GM12878 (cell line): Measurements from ENCODE around the gene FDXR. TPM values are rescaled to one million over a fixed set of nuclear protein-coding genes. Genes with fewer than 3 reads are reported as not detected.

Experiments used
- ATAC-seq: fragments of 200-7000 bp; cut with Tn5 transposase; 3 replicates; pipeline ENCODE4 v1.9.1; 2020; ENCODE audit warnings: mild to moderate bottlenecking, moderate library complexity
- BruUV-seq: library from RNA; stranded (reverse); fragments of 400-500 nt; replicated peaks from 2 replicates; lab custom pipeline; 2021; lab: Mats Ljungman, UMichigan
- CTCF ChIA-PET: fragments of 300-600 bp; sonication (Branson Sonifier 250); formaldehyde crosslinking; extraction: SDS; loops from one replicate; lab custom pipeline; 2021; ENCODE audit warnings: inconsistent platforms; lab: Yijun Ruan, JAX
- POLR2A ChIA-PET: fragments of 350-600 bp; formaldehyde crosslinking; extraction: SDS; loops from one replicate; lab custom pipeline; 2021; ENCODE audit warnings: inconsistent platforms; lab: Charles Lee
- RAD21 ChIA-PET: fragments of 300-600 bp; sonication (Branson Sonifier 250); formaldehyde crosslinking; loops from one replicate; lab custom pipeline; 2023; ENCODE audit warnings: antibody characterized with exemption; ENCODE audit not compliant: unreplicated experiment; lab: Charles Lee
- SMC1A ChIA-PET: fragments of 300-600 bp; sonication (Branson Sonifier 250); formaldehyde crosslinking; loops from one replicate; lab custom pipeline; 2023; ENCODE audit not compliant: unreplicated experiment, uncharacterized antibody; lab: Charles Lee
- DNase-seq: peaks from one replicate; pipeline ENCODE4 v3.0.0-alpha.2; 2011; ENCODE audit warnings: low read depth, low spot score
- FAIRE-seq: peaks from 3 replicates; lab custom pipeline; 2011; peaks lifted over from hg19 to GRCh38; lab: Jason Lieb, UNC
- H2AFZ ChIP-seq: 2 replicates; pipeline ENCODE4 v1.6.0; 2011; ENCODE audit warnings: low read depth, low read length, control low read depth; ENCODE audit not compliant: control insufficient read depth
- H3K27ac ChIP-seq: 2 replicates; pipeline ENCODE4 v1.5.1; 2011; ENCODE audit warnings: control low read depth; ENCODE audit not compliant: control insufficient read depth, insufficient read depth
- H3K27me3 ChIP-seq, 2 experiments: replicated peaks in 1 of 2; 2 replicates each; pipeline versions ENCODE4 v1.6.0 to v1.6.1; 2011; ENCODE audit warnings: low read length in 1 of 2; ENCODE audit not compliant: control insufficient read depth in 2 of 2, insufficient read depth in 2 of 2
- H3K36me3 ChIP-seq, 2 experiments: 2 replicates each; pipeline ENCODE4 v1.5.1; 2011; ENCODE audit warnings: low read length in 1 of 2; ENCODE audit not compliant: control insufficient read depth in 2 of 2, insufficient read depth in 2 of 2
- H3K4me1 ChIP-seq: 2 replicates; pipeline ENCODE4 v1.6.1; 2011; ENCODE audit warnings: mild to moderate bottlenecking, low read length, moderate library complexity, mixed read lengths; ENCODE audit not compliant: control insufficient read depth, insufficient read depth
- H3K4me2 ChIP-seq: 2 replicates; pipeline ENCODE4 v1.6.0; 2011; ENCODE audit warnings: control low read depth; ENCODE audit not compliant: control insufficient read depth, insufficient read depth
- H3K4me3 ChIP-seq: fragments of 200-600 bp; sonication (generic); 2 replicates; pipeline ENCODE4 v1.5.1; 2016
- H3K79me2 ChIP-seq: 2 replicates; pipeline ENCODE4 v1.6.0; 2011; ENCODE audit warnings: low read length; ENCODE audit not compliant: control insufficient read depth, insufficient read depth
- H3K9ac ChIP-seq: 2 replicates; pipeline ENCODE4 v1.8.0; 2011; ENCODE audit warnings: low read length, control low read depth, mixed read lengths; ENCODE audit not compliant: control insufficient read depth, insufficient read depth
- H3K9me3 ChIP-seq: replicated peaks from 3 replicates; pipeline ENCODE4 v1.5.1; 2011; ENCODE audit warnings: mild to moderate bottlenecking, low read length; ENCODE audit not compliant: control insufficient read depth, insufficient read depth
- H4K20me1 ChIP-seq: 2 replicates; pipeline ENCODE4 v1.6.0; 2011; ENCODE audit not compliant: control insufficient read depth, insufficient read depth
- CBX5 ChIP-seq: sonication (generic); IDR thresholded peaks from 2 replicates; pipeline ENCODE4 v1.6.1; 2016; ENCODE audit warnings: low read depth, moderate library complexity, mild to moderate bottlenecking, inconsistent platforms
- CEBPB ChIP-seq, 2 experiments: fragments of 150-350 bp in 1 of 2; IDR thresholded peaks; 2 replicates each; pipeline ENCODE4 v1.6.1; 2012 to 2014; ENCODE audit warnings: low read depth in 2 of 2, low read length in 2 of 2, borderline replicate concordance in 1 of 2, inconsistent platforms in 1 of 2
- CREB1 ChIP-seq: IDR thresholded peaks from 2 replicates; pipeline ENCODE4 v1.6.1; 2012; ENCODE audit warnings: low read depth, mild to moderate bottlenecking, inconsistent platforms
- E2F4 ChIP-seq: IDR thresholded peaks from 2 replicates; pipeline ENCODE4 v1.6.1; 2012; ENCODE audit warnings: low read depth, low read length, improper control_type of control experiment
- GABPA ChIP-seq: IDR thresholded peaks from 2 replicates; pipeline ENCODE4 v1.6.1; 2014; ENCODE audit warnings: antibody characterized with exemption, low read depth, mild to moderate bottlenecking, inconsistent platforms
- LARP7 ChIP-seq: fragments of 450-650 bp; IDR thresholded peaks from 2 replicates; pipeline ENCODE4 v1.6.1; 2017; ENCODE audit warnings: mild to moderate bottlenecking
- MAX ChIP-seq: IDR thresholded peaks from 2 replicates; pipeline ENCODE4 v1.6.1; 2012; ENCODE audit warnings: low read depth, low read length, improper control_type of control experiment
- NFXL1 ChIP-seq: fragments of 450-650 bp; IDR thresholded peaks from 2 replicates; pipeline ENCODE4 v1.6.1; 2017; ENCODE audit warnings: antibody characterized with exemption, mild to moderate bottlenecking, borderline replicate concordance
- NFYB ChIP-seq: IDR thresholded peaks from 2 replicates; pipeline ENCODE4 v1.6.1; 2011; ENCODE audit warnings: low read depth, mild to moderate bottlenecking, low read length, improper control_type of control experiment, moderate library complexity; ENCODE audit not compliant: insufficient read depth
- PAX8 ChIP-seq: fragments of 450-650 bp; IDR thresholded peaks from 2 replicates; pipeline ENCODE4 v1.6.1; 2017; ENCODE audit warnings: mild to moderate bottlenecking, moderate library complexity
- RAD21 ChIP-seq: IDR thresholded peaks from 2 replicates; pipeline ENCODE4 v1.6.1; 2011; ENCODE audit warnings: mild to moderate bottlenecking, low read depth, low read length, moderate library complexity; ENCODE audit not compliant: insufficient read depth
- RBBP5 ChIP-seq: fragments of 200-600 bp; sonication (generic); conservative IDR thresholded peaks from 2 replicates; pipeline ENCODE4 v1.6.1; 2016
- RCOR1 ChIP-seq: conservative IDR thresholded peaks from 2 replicates; pipeline ENCODE4 v1.6.1; 2012; ENCODE audit warnings: low read depth, low read length, improper control_type of control experiment
- SMAD1 ChIP-seq: fragments of 450-650 bp; IDR thresholded peaks from 2 replicates; pipeline ENCODE4 v1.6.1; 2018; ENCODE audit warnings: mild to moderate bottlenecking, low read depth; ENCODE audit not compliant: partially characterized antibody
- SRF ChIP-seq, 2 experiments: IDR thresholded peaks; 2 replicates each; pipeline ENCODE4 v1.6.1; 2011; ENCODE audit warnings: low read depth in 2 of 2, low read length in 2 of 2, mild to moderate bottlenecking in 1 of 2, moderate library complexity in 1 of 2
- ZNF384 ChIP-seq: IDR thresholded peaks from 2 replicates; pipeline ENCODE4 v1.6.1; 2012; ENCODE audit warnings: low read depth, mild to moderate bottlenecking, low read length, improper control_type of control experiment, borderline replicate concordance
- WGBS: methylation state at CpG from one replicate; pipeline ENCODE4 v1.1.6; 2016; ENCODE audit warnings: low lambda C conversion rate; ENCODE audit not compliant: insufficient replicate concordance, insufficient coverage; ENCODE audit errors: missing lambda C conversion rate; 5-methylcytosine and 5-hydroxymethylcytosine counted together
- in situ Hi-C: fragments of 300-500 bp; cut with MboI; formaldehyde crosslinking; loops from 9 replicates; pipeline ENCODE4 v1.14.3; 2018; ENCODE audit warnings: mixed read lengths
- intact Hi-C: fragments of 100-400 bp; cut with micrococcal nuclease; formaldehyde crosslinking; loops from one replicate; pipeline ENCODE4 v1.14.2; 2022; ENCODE audit not compliant: unreplicated experiment
- polyA plus RNA-seq, 11 experiments: library from polyadenylated mRNA; depleted of rRNA in 4 of 11; unstranded in 6 of 11; stranded (reverse) in 5 of 11; fragments of >200 nt; fragmentation: Nextera tagmentation in 4 of 11; fragmentation: Illumina TruSeq in 1 of 11; extraction: Ambion mirVana in 4 of 11; extraction: Trizol in 1 of 11; gene quantifications; 1 replicate in 1 of 11; 2 replicates in 10 of 11; pipeline versions ENCODE4 v1.2.1 to v1.2.3, GENCODE V29; 2011 to 2016; ENCODE audit warnings: inconsistent platforms in 2 of 11, missing spikeins in 2 of 11, low read depth in 1 of 11
- total RNA-seq, 4 experiments: library from RNA; depleted of rRNA in 3 of 4; stranded (reverse); fragments of >200 nt in 3 of 4; fragmentation: Illumina TruSeq in 1 of 4; extraction: Trizol in 1 of 4; gene quantifications; 2 replicates each; pipeline versions ENCODE4 v1.2.1 to v1.2.3, GENCODE V29; 2013 to 2021
- TF ChIP-seq, protein P1 (sequence below): IDR thresholded peaks from 2 replicates; pipeline ENCODE4 v1.6.1; 2011; ENCODE audit warnings: borderline replicate concordance, low read depth, mild to moderate bottlenecking, moderate library complexity, low read length; ENCODE audit not compliant: insufficient read depth, poor library complexity, severe bottlenecking
- TF ChIP-seq, protein P2 (sequence below): fragments of 450-650 bp; IDR thresholded peaks from 2 replicates; pipeline ENCODE4 v1.6.1; 2017; ENCODE audit warnings: mild to moderate bottlenecking

The FDXR gene
- total and polyA plus RNA-seq, 10 of the 15 experiments (the other 5 are each of a cell fraction or from before 2014, with no cell fraction given): 0.85 to 162 (median 48.2) TPM

- Histone ChIP-seq H4K20me1 (no peaks in the 10 kb centered on the region), H3K9ac (no peak overlapping the region), H3K4me3 (no peak overlapping the region), H3K27ac (no peak overlapping the region), H3K27me3 (no peaks in the 10 kb centered on the region), H3K79me2 (no peaks in the 10 kb centered on the region), H3K9me3 (no peaks in the 10 kb centered on the region), H3K36me3 (peaks cover 0 to 3% of the 10 kb centered on the region in 2 experiments; a peak in 1 of 4 replicates), H3K4me1 (peaks cover 12% of the 10 kb centered on the region; the same call in 1 of the 2 replicates), H3K4me2 (no peak overlapping the region), H2AFZ (no peak overlapping the region)
- RAD21 ChIA-PET: no interaction called here
- POLR2A ChIA-PET: no interaction called here
- in situ Hi-C loops: no loop called here
- CTCF ChIA-PET: interaction anchor here (1.6 to 2.3 kb wide), 3 partner anchors 33 to 128 kb away, joined by 3 to 7 read pairs (median 6); no protein-coding TSS in a partner anchor
- intact Hi-C loops: no loop called here
- DNase-seq (no peak), FAIRE-seq (no peak), ATAC-seq (peak; percentile 13; the same call in 2 of the 3 replicates)
- no peak for TF ChIP-seq ZNF384
- no peak for TF ChIP-seq PAX8
- no peak for TF ChIP-seq E2F4
- TF ChIP-seq LARP7: no peak
- no peak for TF ChIP-seq RCOR1
- TF ChIP-seq MAX: no peak
- no peak for TF ChIP-seq GABPA
- TF ChIP-seq, protein P1, sequence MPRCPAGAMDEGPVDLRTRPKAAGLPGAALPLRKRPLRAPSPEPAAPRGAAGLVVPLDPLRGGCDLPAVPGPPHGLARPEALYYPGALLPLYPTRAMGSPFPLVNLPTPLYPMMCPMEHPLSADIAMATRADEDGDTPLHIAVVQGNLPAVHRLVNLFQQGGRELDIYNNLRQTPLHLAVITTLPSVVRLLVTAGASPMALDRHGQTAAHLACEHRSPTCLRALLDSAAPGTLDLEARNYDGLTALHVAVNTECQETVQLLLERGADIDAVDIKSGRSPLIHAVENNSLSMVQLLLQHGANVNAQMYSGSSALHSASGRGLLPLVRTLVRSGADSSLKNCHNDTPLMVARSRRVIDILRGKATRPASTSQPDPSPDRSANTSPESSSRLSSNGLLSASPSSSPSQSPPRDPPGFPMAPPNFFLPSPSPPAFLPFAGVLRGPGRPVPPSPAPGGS: no peak
- TF ChIP-seq CREB1: no peak
- TF ChIP-seq NFXL1: no peak
- no peak for TF ChIP-seq NFYB
- TF ChIP-seq CBX5: no peak
- no peak for TF ChIP-seq SRF (IDR thresholded peaks at IDR 0.05; ENCODE audit: low read depth in 2 of 2, low read length in 2 of 2)
- TF ChIP-seq, protein P2, sequence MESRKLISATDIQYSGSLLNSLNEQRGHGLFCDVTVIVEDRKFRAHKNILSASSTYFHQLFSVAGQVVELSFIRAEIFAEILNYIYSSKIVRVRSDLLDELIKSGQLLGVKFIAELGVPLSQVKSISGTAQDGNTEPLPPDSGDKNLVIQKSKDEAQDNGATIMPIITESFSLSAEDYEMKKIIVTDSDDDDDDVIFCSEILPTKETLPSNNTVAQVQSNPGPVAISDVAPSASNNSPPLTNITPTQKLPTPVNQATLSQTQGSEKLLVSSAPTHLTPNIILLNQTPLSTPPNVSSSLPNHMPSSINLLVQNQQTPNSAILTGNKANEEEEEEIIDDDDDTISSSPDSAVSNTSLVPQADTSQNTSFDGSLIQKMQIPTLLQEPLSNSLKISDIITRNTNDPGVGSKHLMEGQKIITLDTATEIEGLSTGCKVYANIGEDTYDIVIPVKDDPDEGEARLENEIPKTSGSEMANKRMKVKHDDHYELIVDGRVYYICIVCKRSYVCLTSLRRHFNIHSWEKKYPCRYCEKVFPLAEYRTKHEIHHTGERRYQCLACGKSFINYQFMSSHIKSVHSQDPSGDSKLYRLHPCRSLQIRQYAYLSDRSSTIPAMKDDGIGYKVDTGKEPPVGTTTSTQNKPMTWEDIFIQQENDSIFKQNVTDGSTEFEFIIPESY: no peak
- TF ChIP-seq RBBP5: no peak
- TF ChIP-seq SMAD1: no peak
- TF ChIP-seq CEBPB (IDR thresholded peaks at IDR 0.05; ENCODE audit: borderline replicate concordance in 1 of 2, low read depth in 2 of 2, low read length in 2 of 2): no peak
- no peak for TF ChIP-seq RAD21
- WGBS: 14% methylated on average over 9 of the region's 9 CpGs
- SMC1A ChIA-PET: no interaction called here
- no TSS peak for BruUV-seq
Measured at GRCh38 chr17:74832421-74832820, 40.4 kb downstream of the FDXR start.
